ENCODE measurements around the gene GSTA3.

- TF ChIP-seq, protein P1, sequence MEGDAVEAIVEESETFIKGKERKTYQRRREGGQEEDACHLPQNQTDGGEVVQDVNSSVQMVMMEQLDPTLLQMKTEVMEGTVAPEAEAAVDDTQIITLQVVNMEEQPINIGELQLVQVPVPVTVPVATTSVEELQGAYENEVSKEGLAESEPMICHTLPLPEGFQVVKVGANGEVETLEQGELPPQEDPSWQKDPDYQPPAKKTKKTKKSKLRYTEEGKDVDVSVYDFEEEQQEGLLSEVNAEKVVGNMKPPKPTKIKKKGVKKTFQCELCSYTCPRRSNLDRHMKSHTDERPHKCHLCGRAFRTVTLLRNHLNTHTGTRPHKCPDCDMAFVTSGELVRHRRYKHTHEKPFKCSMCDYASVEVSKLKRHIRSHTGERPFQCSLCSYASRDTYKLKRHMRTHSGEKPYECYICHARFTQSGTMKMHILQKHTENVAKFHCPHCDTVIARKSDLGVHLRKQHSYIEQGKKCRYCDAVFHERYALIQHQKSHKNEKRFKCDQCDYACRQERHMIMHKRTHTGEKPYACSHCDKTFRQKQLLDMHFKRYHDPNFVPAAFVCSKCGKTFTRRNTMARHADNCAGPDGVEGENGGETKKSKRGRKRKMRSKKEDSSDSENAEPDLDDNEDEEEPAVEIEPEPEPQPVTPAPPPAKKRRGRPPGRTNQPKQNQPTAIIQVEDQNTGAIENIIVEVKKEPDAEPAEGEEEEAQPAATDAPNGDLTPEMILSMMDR (conservative IDR thresholded peaks at IDR 0.05 in 1 of 2, IDR thresholded peaks at IDR 0.05 in 1 of 2; ENCODE audit: extremely low read depth in 1 of 2, insufficient read depth in 1 of 2, low read depth in 1 of 2, low read length in 2 of 2) = no peak
- TF ChIP-seq EZH2 (IDR thresholded peaks at IDR 0.05; ENCODE audit: borderline replicate concordance, low read length) = no peak
These were observed 18.0 kb upstream of the GSTA3 start for GRCh38 chr6:52927451-52927850.

Data from mammary epithelial cell (primary cell).